Peyer's patch (tissue), 4 donors: ENCODE data around the gene SLC6A3. TPM values are rescaled to one million over a fixed set of nuclear protein-coding genes. Genes with fewer than 3 reads are reported as not detected.

ENCODE experiments used
- DNase-seq, 3 donors: peaks; one replicate each; pipeline ENCODE4 v3.0.0-alpha.2; 2017 to 2019
- H3K27ac ChIP-seq, 4 donors: fragments of 200-600 bp; sonication (generic); one replicate each; pipeline ENCODE4 v1.5.1; 2016 to 2019
- H3K27me3 ChIP-seq, 2 donors: fragments of 200-600 bp; sonication (generic); one replicate each; pipeline ENCODE4 v1.5.1; 2019
- H3K36me3 ChIP-seq, 3 donors: fragments of 200-600 bp; sonication (generic); one replicate each; pipeline ENCODE4 v1.5.1; 2016 to 2019
- H3K4me1 ChIP-seq, 4 donors: fragments of 200-600 bp; sonication (generic); one replicate each; pipeline ENCODE4 v1.5.1; 2016 to 2019
- H3K4me3 ChIP-seq, 4 donors: fragments of 200-600 bp; sonication (generic); 1 replicate in 3 of 4; 2 replicates in 1 of 4; pipeline ENCODE4 v1.5.1; 2016 to 2019; ENCODE audit warnings: mild to moderate bottlenecking in 1 of 4
- H3K9me3 ChIP-seq, 4 donors: fragments of 200-600 bp; sonication (generic); one replicate each; pipeline ENCODE4 v1.5.1; 2016 to 2019; ENCODE audit warnings: mild to moderate bottlenecking in 1 of 4
- CTCF ChIP-seq, 6 experiments: fragments of 450-650 bp in 4 of 6; fragments of 200-600 bp in 2 of 6; sonication (generic) in 1 of 6; IDR thresholded peaks; one replicate each; pipeline ENCODE4 v1.5.1; 2017 to 2019; ENCODE audit warnings: antibody characterized with exemption in 6 of 6, mild to moderate bottlenecking in 3 of 6, moderate library complexity in 1 of 6
- POLR2A ChIP-seq, 2 donors: fragments of 450-650 bp; IDR thresholded peaks; one replicate each; pipeline ENCODE4 v1.5.1; 2017; ENCODE audit warnings: antibody characterized with exemption in 2 of 2, mild to moderate bottlenecking in 2 of 2, moderate library complexity in 2 of 2
- total RNA-seq, 4 donors: library from RNA; depleted of rRNA; stranded (reverse); fragments of >200 nt; gene quantifications; one replicate each; pipeline ENCODE4 v1.1.0, GENCODE V29; 2016

The SLC6A3 gene
- total RNA-seq, 4 donors from 2014 or later = 0.40 to 0.70 TPM; not detected in 2

GRCh38 chr5:1394881-1395860 lies 50.1 kb downstream of the SLC6A3 start:
- Histone ChIP-seq H3K4me1 (no peaks in the 10 kb centered on the region), H3K27ac (no peak overlapping the region), H3K27me3 (no peaks in the 10 kb centered on the region), H3K4me3 (no peak overlapping the region), H3K36me3 (no peaks in the 10 kb centered on the region), H3K9me3 (no peaks in the 10 kb centered on the region)
- DNase-seq = no peak
- TF ChIP-seq CTCF (IDR thresholded peaks at IDR 0.05) (no peak), POLR2A (IDR thresholded peaks at IDR 0.05) (no peak)

DNA sequence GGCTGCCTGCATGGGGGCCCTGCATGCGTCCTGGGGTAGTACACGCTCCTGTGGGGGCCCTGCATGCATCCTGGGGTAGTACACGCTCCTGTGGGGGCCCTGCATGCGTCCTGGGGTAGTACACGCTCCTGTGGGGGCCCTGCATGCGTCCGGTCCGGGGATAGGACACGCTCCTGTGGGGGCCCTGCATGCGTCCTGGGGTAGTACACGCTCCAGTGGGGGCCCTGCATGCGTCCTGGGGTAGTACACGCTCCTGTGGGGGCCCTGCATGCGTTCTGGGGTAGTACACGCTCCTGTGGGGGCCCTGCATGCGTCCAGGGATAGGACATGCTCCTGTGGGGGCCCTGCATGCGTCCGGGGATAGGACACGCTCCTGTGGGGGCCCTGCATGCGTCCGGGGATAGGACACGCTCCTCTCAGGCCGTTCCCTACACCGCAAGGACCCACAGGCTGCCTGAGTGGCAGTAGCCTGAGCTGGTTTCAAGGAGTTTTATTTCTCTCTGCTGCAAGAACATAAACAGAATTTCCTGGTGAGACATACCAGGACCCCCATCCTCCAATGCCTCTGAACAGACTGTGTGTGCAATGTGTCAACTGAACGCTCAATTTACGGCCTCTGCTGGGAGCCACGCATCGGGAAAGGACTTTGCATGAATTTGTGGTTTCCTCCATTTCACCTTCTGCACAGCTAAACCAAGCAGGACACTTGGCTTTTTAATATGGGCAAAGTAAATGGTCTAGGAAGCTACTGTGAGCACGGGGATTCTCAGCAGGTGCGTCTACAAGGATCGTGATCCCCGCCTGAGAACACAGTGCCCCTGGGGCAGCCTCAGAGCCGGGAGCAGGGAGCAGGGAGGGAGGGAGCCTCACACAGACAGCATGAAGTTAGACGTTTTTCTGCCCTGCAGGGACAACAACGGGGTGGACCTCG lies 51.4 kb downstream of the SLC6A3 start:
- Histone ChIP-seq H3K4me3 (no peak overlapping the region), H3K27me3 (no peaks in the 10 kb centered on the region), H3K27ac (no peak overlapping the region), H3K36me3 (no peaks in the 10 kb centered on the region), H3K9me3 (no peaks in the 10 kb centered on the region), H3K4me1 (no peaks in the 10 kb centered on the region)
- TF ChIP-seq CTCF (IDR thresholded peaks at IDR 0.05) (no peak), POLR2A (IDR thresholded peaks at IDR 0.05) (no peak)
- DNase-seq = no peak

DNA sequence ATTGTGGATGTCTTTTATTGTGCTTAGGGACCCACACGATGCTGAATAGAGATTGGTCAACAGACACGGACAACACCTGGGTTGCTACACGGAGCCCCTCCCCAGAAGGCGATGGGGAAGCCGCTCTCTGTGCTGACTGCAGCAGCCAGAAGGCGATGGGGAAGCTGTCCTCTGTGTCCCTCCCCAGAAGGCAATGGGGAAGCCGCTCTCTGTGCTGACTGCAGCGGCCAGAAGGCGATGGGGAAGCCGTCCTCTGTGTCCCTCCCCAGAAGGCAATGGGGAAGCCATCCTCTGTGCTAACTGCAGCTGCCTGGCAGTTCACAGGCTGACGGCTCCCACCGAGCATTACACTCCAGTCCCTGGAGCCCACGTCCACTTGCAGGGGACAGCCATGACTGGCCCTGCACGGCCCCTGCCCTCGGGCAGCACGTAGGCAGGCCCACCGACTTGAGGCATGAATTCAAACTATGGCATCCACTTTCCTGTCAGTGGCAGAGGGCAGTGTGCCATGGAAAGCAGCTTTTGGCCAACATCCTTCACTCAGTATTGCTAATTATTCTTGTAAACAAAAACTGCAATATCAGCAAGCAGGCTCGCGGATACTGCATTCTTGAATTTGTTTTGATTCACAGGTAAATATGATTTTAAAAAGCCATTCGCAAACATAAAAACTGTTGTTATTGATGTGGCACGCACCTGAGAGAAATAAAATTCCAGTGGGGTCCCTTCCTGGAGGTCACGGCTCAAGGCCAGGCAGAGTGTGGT lies 52.3 kb downstream of the SLC6A3 start:
- TF ChIP-seq CTCF (IDR thresholded peaks at IDR 0.05) (no peak), POLR2A (IDR thresholded peaks at IDR 0.05) (no peak)
- H3K4me3 ChIP-seq = no peak overlapping the region
- no peaks in the 10 kb centered on the region for H3K9me3 ChIP-seq
- no peaks in the 10 kb centered on the region for H3K4me1 ChIP-seq
- H3K27me3 ChIP-seq = no peaks in the 10 kb centered on the region
- no peaks in the 10 kb centered on the region for H3K36me3 ChIP-seq
- no peak for DNase-seq
- H3K27ac ChIP-seq = no peak overlapping the region

- H3K4me3 ChIP-seq = no peak overlapping the region
- TF ChIP-seq CTCF (IDR thresholded peaks at IDR 0.05) = no peak
- TF ChIP-seq POLR2A (IDR thresholded peaks at IDR 0.05) = no peak
- DNase-seq = no peak
- no peaks in the 10 kb centered on the region for H3K27me3 ChIP-seq
- H3K36me3 ChIP-seq = no peaks in the 10 kb centered on the region
- H3K4me1 ChIP-seq = peaks cover 0 to under 1% (median 0%) of the 10 kb centered on the region in 4 donors
- H3K27ac ChIP-seq = no peak overlapping the region
- no peaks in the 10 kb centered on the region for H3K9me3 ChIP-seq
These were observed 53.0 kb downstream of the SLC6A3 start for GRCh38 chr5:1392261-1392660.

DNA sequence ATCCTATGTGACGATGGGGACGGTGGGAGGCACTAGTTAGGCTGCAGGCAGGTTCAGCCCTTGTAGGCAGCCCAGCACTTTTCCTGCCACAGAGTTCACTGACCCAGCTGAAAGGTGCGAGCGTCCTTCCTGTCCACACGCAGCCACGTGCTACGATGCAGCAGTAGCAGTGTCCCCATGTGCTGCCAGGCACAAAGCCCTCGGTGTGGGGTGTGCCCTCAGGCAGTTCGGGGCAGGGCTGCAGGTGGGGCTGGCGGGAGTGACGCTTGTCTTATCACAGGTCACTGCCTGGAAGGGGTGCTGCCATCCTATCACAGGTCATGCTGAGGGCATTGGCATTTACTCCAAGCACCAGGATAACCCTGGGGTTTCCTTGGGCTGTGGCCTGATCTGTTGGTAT lies 53.5 kb downstream of the SLC6A3 start:
- Histone ChIP-seq H3K27me3 (no peaks in the 10 kb centered on the region), H3K9me3 (no peaks in the 10 kb centered on the region), H3K4me3 (no peak overlapping the region), H3K4me1 (peaks cover 0 to 6% (median 1%) of the 10 kb centered on the region in 4 donors), H3K27ac (no peak overlapping the region), H3K36me3 (no peaks in the 10 kb centered on the region)
- DNase-seq = no peak
- TF ChIP-seq POLR2A (IDR thresholded peaks at IDR 0.05) (no peak), CTCF (IDR thresholded peaks at IDR 0.05) (no peak)
